Measurements from ENCODE around the gene PGBD5.
"Not testable (repeated sequence)": the region's sequence is repeated elsewhere in the genome, so short reads cannot be mapped to it uniquely, and the experiment has no call there.

The PGBD5 gene

DNA sequence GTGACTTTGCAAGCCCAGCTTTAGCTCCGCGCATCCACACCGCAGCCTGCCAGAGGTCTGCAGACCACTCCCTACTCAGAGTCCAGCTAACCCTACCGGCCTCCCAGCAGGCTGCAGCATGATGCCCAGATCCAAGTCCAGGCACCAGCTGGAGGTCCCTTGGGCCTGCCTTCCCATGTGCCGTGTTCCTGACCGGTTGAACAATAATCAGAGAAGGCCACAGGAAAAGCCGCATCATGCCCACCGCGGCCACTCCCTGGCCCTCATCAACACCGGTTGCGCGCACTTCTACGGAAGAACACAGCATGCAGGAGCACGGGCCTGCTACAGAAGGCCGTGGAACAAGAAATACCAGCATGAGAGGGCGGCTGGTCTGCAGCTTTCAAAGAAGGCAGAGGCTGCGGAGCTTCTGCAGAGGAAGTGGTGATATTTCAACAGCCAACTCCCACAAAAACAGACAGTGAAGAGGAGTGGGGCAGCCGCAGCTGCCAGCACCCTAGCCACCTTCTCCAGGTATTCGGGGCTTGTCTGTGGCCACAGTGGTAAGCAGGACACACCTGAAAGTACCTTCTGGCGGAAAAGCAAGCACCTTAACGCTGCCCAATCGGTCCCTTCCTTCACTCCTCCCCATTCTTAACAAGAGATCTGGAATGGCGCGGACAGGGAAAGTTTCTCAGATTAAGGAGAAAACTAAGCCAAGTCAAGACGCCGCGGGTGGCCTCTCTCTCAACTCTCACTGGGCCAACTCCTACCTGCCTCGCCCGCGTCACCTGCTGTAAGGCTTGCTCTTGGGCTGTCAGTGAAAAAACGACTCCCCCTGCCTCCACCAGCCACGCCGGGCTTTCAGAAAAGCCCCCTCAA is 1.5 kb downstream of the PGBD5 start:
- no peak for DNase-seq

- DNase-seq, result no peak
These were observed 2.2 kb downstream of the PGBD5 start for GRCh38 chr1:230423951-230424350.

GRCh38 chr1:230423261-230423660 is 2.9 kb downstream of the PGBD5 start:
- no peak for DNase-seq

DNA sequence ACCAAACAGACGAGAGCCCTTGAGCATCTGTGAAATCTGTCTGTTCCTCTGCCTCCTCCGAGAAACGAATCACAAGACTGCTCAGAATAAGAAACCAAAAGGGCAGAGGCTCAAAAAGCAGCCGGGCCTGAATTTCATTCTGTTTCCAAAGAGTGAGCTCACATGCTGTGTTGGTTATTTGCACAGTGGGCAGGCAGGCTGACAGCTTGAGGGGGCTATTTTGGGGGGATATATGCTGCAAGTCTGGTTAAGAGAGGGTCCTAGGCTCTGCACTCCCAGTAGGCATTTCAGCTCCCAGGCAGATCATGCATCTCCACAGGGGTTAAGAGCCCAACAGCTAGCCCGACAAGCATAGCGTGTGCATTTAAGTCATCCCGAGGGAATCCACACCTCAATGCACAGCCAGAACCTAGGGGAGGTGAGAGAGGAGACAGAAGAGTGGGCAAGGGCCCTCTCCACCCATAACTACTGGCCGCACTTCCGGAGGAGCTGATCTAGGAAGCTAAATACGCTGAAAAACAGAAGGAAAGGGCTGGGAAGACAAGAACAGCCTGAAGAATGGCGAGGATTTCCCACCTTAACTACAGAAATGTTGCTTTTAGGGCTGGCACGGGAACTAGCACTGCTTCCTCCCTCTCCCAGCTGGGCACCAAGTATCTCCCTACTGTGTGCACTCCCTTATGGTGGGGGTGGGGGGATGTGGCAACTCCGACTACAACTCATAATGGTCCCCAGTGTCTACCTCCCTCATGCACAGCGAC is 3.7 kb downstream of the PGBD5 start:
- DNase-seq, result no peak

- no peak for DNase-seq
These were observed 4.7 kb downstream of the PGBD5 start for GRCh38 chr1:230421481-230421880.

DNA sequence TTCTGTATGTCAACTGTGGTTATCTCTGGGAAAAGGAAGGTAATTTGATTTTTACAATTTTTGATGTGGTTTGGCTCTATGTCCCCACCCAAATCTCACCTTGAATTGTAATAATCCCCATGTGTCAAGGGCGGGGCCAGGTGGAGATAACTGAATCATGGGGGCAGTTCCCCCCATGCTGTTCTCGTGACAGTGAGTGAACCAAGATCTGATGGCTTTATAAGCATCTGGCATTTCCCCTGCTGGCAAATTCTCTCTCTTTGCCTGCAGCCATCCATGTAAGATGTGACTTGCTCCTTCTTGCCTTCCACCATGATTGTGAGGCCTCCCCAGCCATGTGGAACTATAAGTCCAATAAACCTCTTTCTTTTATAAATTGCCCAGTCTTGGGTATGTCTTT is 5.8 kb downstream of the PGBD5 start:
- DNase-seq, result not testable (repeated sequence)

- DNase-seq, result no peak
These were observed 9.7 kb downstream of the PGBD5 start for GRCh38 chr1:230416430-230416829.

DNA sequence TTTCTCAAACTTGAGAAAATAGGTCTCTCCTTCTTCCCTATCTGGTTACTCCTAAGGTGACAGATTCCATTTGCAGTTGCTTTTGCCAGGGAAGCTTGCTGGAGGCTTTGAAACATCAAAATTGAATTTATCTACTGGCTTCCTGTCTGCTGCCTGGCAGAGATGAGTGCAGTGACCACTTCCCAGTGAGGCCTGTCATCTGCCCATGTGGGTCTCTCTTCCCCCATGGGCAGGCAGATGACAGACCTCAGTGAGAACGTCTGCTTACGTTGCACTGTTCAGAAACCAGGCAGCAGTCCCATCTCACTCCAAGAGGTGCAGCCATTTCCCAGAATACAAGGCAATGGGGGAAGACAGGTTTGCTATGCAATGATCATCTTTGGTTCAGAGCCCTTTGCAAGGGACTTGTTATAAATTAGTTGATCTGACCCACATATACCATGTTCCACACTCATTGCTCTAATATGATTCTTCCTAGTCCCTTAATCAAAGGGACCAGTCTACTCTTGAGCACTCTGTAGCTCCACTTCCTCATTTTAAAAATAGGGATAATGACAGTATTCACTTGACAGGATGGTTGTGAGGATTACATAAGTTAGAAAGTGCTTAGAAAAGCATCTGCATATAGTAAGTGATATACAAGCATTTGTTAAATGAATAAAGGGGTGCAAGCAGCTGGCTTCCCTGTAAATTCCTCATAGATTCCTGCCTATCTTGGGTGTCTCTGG is 10.6 kb downstream of the PGBD5 start:
- DNase-seq, result no peak

DNA sequence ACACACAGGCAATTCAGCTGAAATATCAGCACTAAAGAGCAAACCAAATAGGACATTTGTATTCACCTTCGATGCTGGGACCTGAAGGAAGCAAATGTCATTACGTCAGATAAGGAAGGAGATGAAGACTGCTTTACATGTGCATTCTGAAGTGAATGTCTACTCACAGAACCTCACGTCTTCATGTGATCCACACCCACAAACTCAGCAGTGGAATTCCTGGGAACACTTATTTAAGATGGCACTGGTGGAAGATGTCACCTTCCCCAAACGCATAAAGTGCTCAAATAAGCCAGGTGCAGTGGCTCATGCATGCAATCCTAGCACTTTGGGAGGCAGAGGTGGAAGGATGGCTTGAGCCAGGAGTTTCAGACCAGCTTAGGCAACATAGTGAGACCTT is 11.4 kb downstream of the PGBD5 start:
- DNase-seq, result no peak

GRCh38 chr1:230414102-230414501 is 12.0 kb downstream of the PGBD5 start:
- no peak for DNase-seq

DNA sequence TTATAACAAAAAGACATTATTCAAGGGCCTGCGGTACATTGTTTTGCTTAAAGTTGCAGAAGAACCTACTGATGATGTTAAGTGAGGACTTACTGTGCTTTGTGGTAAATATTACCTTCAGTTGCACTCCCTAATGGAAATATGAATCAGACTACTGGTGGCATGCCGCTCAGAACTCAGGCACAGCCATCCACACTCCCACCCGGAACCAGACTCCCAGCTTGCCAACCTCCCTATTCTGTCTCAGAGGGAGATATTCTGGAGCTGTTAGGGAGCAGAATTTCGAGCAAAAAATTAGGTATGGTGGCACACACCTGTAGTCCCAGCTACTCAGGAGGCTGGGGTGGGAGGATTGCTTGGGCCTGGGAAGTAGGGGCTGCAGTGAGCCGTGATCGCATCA is 13.1 kb downstream of the PGBD5 start:
- DNase-seq, result no peak

GRCh38 chr1:230408971-230409370 is 17.2 kb downstream of the PGBD5 start:
- DNase-seq, result no peak

DNA sequence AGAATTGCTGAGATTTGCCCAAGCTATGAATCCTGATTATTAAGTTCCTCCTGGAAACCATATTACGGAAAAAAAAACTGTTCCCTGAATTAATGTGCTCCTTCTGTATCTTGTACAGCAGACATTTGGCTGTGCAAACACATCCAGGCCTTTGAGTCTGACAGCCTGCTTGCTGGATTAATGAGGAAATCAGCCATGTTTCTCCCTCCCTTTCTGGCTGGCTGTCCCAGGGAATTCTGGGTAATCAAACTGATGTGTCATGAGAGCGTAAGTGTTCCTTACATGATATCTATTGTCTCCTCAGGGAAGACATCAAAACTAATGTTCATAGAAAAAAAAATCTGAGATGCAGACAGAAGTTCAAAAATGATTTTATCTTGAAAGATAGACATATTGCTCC is 18.8 kb downstream of the PGBD5 start:
- DNase-seq, result no peak

DNA sequence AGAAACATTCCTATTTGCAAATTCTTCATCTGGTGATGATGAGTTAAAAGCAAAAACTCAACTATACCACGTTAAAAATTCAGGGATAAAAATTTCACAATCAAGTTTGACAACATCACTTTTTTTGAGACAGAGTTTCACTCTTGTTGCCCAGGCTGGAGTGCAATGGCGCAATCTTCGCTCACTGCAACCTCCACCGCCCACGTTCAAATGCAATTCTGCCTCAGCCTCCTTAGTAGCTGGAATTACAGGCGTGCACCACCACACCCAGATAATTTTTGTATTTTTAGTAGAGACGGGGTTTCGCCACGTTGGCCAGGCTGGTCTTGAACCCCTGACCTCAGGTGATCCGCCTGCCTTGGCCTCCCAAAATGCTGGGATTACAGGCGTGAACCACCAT is 19.4 kb downstream of the PGBD5 start:
- not testable (repeated sequence) for DNase-seq

GRCh38 chr1:230403442-230403841 is 22.7 kb downstream of the PGBD5 start:
- no peak for DNase-seq

DNA sequence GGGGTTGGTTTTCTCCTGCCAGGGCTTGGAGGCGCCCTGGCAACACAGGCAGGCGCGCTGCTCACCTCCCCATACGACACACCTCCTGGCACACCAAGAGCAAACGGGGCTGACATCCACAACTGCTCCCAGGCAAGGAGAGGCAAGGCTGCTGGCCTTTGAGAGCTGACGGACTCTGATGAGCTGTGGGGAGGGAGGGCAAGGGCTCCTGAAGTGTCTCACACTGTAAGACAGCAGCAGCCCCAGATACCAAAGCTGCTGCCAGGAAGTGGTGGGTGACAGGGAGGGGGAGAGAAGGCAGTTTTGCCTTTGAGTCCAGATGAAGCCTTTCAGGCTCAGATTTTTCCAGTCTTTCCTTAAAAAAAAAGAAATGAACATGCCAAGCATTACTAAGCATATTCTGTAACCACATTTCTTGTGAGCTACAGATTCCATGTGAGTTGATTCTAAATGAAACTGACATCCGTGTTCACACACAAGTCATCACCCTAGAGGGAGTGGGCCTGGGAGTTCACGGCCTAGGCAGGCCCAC is 24.3 kb downstream of the PGBD5 start:
- DNase-seq, result no peak

DNA sequence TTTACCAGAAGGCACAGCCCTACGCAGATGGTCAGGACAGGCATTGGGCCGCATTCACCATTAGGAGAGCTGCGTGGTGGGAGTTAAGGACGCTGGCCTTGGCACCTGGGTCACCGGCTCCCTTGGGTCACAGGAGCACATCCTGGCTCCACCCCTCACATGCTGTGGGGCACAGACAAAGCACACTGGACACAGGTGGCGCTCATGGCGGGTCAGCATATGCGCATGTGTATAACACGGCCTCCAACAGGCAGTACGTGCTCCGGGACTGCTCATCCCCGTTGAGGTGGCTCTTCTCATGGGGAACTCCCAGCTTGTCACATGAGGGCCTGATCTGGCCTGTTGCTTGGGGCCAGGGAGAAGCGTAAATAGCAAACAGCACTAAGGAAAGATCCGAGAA is 25.0 kb downstream of the PGBD5 start:
- DNase-seq, result no peak

GRCh38 chr1:230400007-230400344 is 26.2 kb downstream of the PGBD5 start:
- DNase-seq, result no peak

DNA sequence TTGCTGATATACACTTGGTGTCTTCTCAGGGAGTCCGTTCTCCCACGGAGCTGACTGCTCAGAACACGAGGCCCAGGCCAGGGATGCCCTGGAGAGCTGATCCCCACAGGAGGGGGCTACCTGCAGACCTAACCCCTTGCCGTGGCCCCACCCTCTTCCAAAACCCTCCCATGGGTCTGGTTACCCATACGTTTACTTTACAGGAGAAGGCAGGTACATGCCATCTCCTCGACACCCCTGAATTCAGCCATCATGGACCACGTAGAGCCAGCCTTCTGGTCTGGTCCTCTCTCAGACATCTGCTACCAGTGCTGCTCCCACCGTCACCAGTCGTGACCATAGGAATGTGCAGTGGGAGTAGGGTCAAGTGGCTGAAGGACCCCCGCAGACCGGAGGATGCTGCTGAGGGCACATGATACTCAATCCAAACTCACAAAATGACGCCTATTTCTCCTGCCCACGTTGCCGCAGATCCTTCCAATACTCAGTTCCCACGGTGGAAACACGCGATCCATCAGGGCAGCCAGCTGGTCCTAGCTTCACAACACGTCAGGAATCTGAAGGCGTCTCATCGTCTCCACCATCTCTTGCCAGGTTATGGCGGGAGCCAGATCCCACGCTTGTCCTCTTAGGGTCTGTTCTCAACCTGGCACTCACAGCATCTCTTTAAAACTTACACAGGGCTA is 26.7 kb downstream of the PGBD5 start:
- DNase-seq, result no peak

- DNase-seq, result no peak
These were observed 27.3 kb downstream of the PGBD5 start for GRCh38 chr1:230398856-230399255.

GRCh38 chr1:230396966-230397365 is 29.2 kb downstream of the PGBD5 start:
- DNase-seq, result no peak

DNA sequence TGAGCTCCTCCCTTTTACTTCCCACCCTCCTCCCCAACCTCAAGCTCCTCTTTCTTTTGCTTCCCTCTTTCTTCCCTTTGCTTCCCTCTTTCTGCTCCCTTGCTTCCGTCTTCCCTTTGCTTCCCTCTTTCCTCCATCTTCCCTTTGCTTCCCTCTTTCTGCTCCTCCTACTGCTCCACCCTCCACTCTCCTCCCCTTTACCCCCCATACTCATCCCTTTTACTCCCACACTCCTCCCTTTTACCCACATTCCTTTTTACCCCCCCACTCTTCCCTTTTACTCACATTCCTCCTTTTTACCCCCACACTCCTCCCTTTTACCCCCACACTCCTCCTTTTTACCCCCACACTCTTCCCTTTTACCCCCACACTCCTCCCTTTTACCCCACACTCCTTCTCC is 30.2 kb downstream of the PGBD5 start:
- DNase-seq, result no peak

DNA sequence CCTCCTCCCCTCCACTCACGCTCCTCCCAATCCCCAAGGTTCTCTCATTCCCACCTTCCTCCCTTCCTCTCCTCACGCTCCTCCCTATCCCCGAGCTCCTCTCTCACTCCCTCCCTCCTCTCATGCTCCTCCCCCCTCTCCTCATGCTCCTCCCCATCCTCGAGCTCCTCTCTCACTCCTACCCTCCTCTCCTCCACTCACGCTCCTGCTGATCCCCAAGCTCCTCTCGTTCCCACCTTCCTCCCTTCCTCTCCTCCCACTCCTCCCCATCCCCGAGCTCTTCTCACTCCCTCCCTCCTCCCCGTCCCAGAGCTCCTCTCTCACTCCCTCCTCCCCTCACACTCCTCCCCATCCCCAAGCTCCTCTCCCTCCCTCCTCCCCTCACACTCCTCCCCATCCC is 31.4 kb downstream of the PGBD5 start:
- no peak for DNase-seq
